Left ventricle myocardium inferior (tissue), 1 donor: ENCODE results near the gene FSCN2. TPM values are rescaled to one million over a fixed set of nuclear protein-coding genes. Genes with fewer than 3 reads are reported as not detected.

Experiments
- DNase-seq: peaks from one replicate; pipeline ENCODE4 v3.0.0-alpha.2; 2020
- H3K27ac ChIP-seq: fragments of 200-600 bp; replicated peaks from 2 replicates; pipeline ENCODE4 v1.8.0; 2021
- H3K27me3 ChIP-seq: fragments of 200-600 bp; 2 replicates; pipeline ENCODE4 v1.8.0; 2021; ENCODE audit warnings: low read depth
- H3K36me3 ChIP-seq: fragments of 200-600 bp; 2 replicates; pipeline ENCODE4 v1.8.0; 2021
- H3K4me1 ChIP-seq: fragments of 200-600 bp; 2 replicates; pipeline ENCODE4 v1.8.0; 2021
- H3K4me3 ChIP-seq: fragments of 200-600 bp; 2 replicates; pipeline ENCODE4 v1.8.0; 2021; ENCODE audit warnings: mild to moderate bottlenecking, moderate library complexity
- H3K9me3 ChIP-seq: fragments of 200-600 bp; replicated peaks from 2 replicates; pipeline ENCODE4 v1.8.0; 2021
- CTCF ChIP-seq: fragments of 200-600 bp; IDR thresholded peaks from 2 replicates; pipeline ENCODE4 v1.8.0; 2021; ENCODE audit warnings: antibody characterized with exemption, mild to moderate bottlenecking, borderline replicate concordance
- intact Hi-C: fragments of 100-400 bp; cut with micrococcal nuclease; formaldehyde crosslinking; loops from one replicate; pipeline ENCODE4 v1.11.0; 2022
- total RNA-seq: library from RNA; stranded (reverse); fragmentation: NEBNext Ultra II Directional; extraction: Animal tissue kit (Norgen Biotek cat#: 25700); gene quantifications from one replicate; pipeline ENCODE4 v1.2.1, GENCODE V29; 2021
- donor health status: DM: no; HTN: yes; CAD: no; lungs with severe emphysema.

The FSCN2 gene
- total RNA-seq, 1 donor from 2014 or later = 0.38 TPM

- Histone ChIP-seq H3K27me3 (peaks cover 74% of the 10 kb centered on the region), H3K4me1 (peaks cover 18% of the 10 kb centered on the region), H3K9me3 (no peaks in the 10 kb centered on the region), H3K4me3 (no peak overlapping the region), H3K27ac (no peak overlapping the region), H3K36me3 (no peaks in the 10 kb centered on the region)
- intact Hi-C loops = no loop called here
- no peak for TF ChIP-seq CTCF
- DNase-seq = no peak
These were observed 4.5 kb downstream of the FSCN2 start for GRCh38 chr17:81532490-81533287.

GRCh38 chr17:81533339-81534141, 5.4 kb downstream of the FSCN2 start:
- intact Hi-C loops = no loop called here
- no peak for DNase-seq
- H3K27me3 ChIP-seq = peaks cover 72% of the 10 kb centered on the region
- peaks cover 7% of the 10 kb centered on the region for H3K36me3 ChIP-seq
- H3K9me3 ChIP-seq = no peaks in the 10 kb centered on the region
- H3K4me3 ChIP-seq = no peak overlapping the region
- H3K27ac ChIP-seq = no peak overlapping the region
- TF ChIP-seq CTCF = no peak
- peaks cover 19% of the 10 kb centered on the region for H3K4me1 ChIP-seq

- no peaks in the 10 kb centered on the region for H3K9me3 ChIP-seq
- no peak for DNase-seq
- H3K4me1 ChIP-seq = peaks cover 19% of the 10 kb centered on the region
- peaks cover 15% of the 10 kb centered on the region for H3K36me3 ChIP-seq
- TF ChIP-seq CTCF = no peak
- H3K27me3 ChIP-seq = peaks cover 64% of the 10 kb centered on the region
- no peak overlapping the region for H3K4me3 ChIP-seq
- H3K27ac ChIP-seq = no peak overlapping the region
- intact Hi-C loops = no loop called here
These were observed 6.2 kb downstream of the FSCN2 start for GRCh38 chr17:81534157-81535006.

- Histone ChIP-seq H3K27ac (no peak overlapping the region), H3K4me1 (peaks cover 19% of the 10 kb centered on the region), H3K27me3 (peaks cover 58% of the 10 kb centered on the region), H3K36me3 (peaks cover 20% of the 10 kb centered on the region), H3K9me3 (no peaks in the 10 kb centered on the region), H3K4me3 (no peak overlapping the region)
- DNase-seq = no peak
- no peak for TF ChIP-seq CTCF
- intact Hi-C loops = no loop called here
These were observed 6.8 kb downstream of the FSCN2 start for GRCh38 chr17:81535007-81535328.
